Kidney (tissue), 14 donors: ENCODE measurements around the gene ZNF579. TPM values are rescaled to one million over a fixed set of nuclear protein-coding genes. Genes with fewer than 3 reads are reported as not detected.

Source experiments
- DNase-seq, 5 donors: peaks; one replicate each; pipeline ENCODE4 v3.0.0-alpha.2; 2013 to 2020
- FAIRE-seq: peaks from 2 replicates; lab custom pipeline; 2012; peaks lifted over from hg19 to GRCh38; lab: Jason Lieb, UNC
- H3K27ac ChIP-seq, 2 donors: one replicate each; pipeline ENCODE4 v1.7.0; 2013; ENCODE audit warnings: low read depth in 2 of 2, low read length in 2 of 2, inconsistent platforms in 1 of 2
- H3K27me3 ChIP-seq: one replicate; pipeline ENCODE4 v1.7.1; 2013; ENCODE audit warnings: low read length, inconsistent platforms; ENCODE audit not compliant: control insufficient read depth, insufficient read depth
- H3K36me3 ChIP-seq, 3 donors: one replicate each; pipeline versions ENCODE4 v1.7.0 to v1.7.1; 2013; ENCODE audit warnings: low read length in 3 of 3, control low read depth in 1 of 3, inconsistent platforms in 1 of 3; ENCODE audit not compliant: insufficient read depth in 3 of 3, control insufficient read depth in 2 of 3
- H3K4me1 ChIP-seq, 3 donors: one replicate each; pipeline versions ENCODE4 v1.7.0 to v1.7.1; 2013; ENCODE audit warnings: low read length in 3 of 3, inconsistent platforms in 1 of 3, low read depth in 1 of 3; ENCODE audit not compliant: control insufficient read depth in 2 of 3, insufficient read depth in 2 of 3
- H3K4me3 ChIP-seq, 3 donors: one replicate each; pipeline versions ENCODE4 v1.7.0 to v1.8.1; 2013; ENCODE audit warnings: low read length in 3 of 3, control low read depth in 1 of 3, inconsistent platforms in 1 of 3
- H3K9ac ChIP-seq, 3 donors: one replicate each; pipeline versions ENCODE4 v1.7.0 to v1.7.1; 2013; ENCODE audit warnings: low read length in 3 of 3, control low read depth in 1 of 3, inconsistent platforms in 1 of 3
- H3K9me3 ChIP-seq, 3 donors: one replicate each; pipeline versions ENCODE4 v1.7.0 to v1.7.1; 2013; ENCODE audit warnings: low read length in 3 of 3, control low read depth in 1 of 3, inconsistent platforms in 1 of 3; ENCODE audit not compliant: control insufficient read depth in 2 of 3, insufficient read depth in 1 of 3
- CTCF ChIP-seq: IDR thresholded peaks from 3 replicates; pipeline ENCODE4 v1.5.1; 2012; ENCODE audit warnings: mild to moderate bottlenecking, moderate library complexity, borderline replicate concordance; ENCODE audit not compliant: insufficient read depth; ENCODE audit errors: extremely low read depth
- intact Hi-C: fragments of 100-400 bp; cut with DNase I; formaldehyde crosslinking; loops from one replicate; pipeline ENCODE4 v1.11.1; 2022
- polyA plus RNA-seq: library from polyadenylated mRNA; stranded (reverse); fragments of 350-450 nt; fragmentation: Illumina TruSeq; extraction: RNeasy Lipid Tissue Mini Kit (QIAGEN cat#74804); gene quantifications from one replicate; pipeline ENCODE4 v1.2.3, GENCODE V29; 2014; ENCODE audit warnings: low read depth, low replicate concordance; ENCODE audit not compliant: insufficient read depth
- total RNA-seq: library from RNA; stranded (reverse); fragmentation: NEBNext Ultra II Directional; extraction: Animal tissue kit (Norgen Biotek cat#: 25700); gene quantifications from one replicate; pipeline ENCODE4 v1.2.1, GENCODE V29; 2021
- donor health status: control.
- donor health status: control.
- donor health status: control.
- donor health status: control.
- donor health status: control.
- donor health status: DM: yes; HTN: yes; CAD: no.
- donor health status: Normal renal cell carcinoma (clear cell type).

Gene ZNF579
- total and polyA plus RNA-seq, 2 donors from 2014 or later = 10.9 to 16.6 TPM

DNA sequence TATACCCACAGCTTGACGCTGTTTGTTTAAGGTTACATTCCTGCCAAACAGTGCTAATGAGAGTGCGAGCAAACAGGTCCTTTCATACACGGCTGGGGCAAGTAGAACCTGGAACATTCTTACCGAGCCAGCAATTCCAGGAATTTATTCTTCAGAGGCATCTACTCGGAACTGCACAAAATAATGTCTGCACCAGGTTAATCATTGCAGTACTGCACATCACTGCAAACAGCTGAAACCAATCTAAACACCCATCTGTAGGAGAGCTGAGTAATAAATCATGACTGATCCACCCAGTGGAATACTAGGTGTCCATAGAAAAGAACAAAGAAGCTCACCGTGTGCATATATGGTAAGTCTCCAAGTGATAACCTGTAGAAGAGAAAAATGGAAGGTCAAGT, 1.2 kb upstream of the ZNF579 start:
- no peak for TF ChIP-seq CTCF
- peak overlapping the region in 2 of 3 donors; percentile 27 to 46 for H3K9ac ChIP-seq
- no peaks in the 10 kb centered on the region for H3K27me3 ChIP-seq
- peak overlapping the region; percentile 64 to 83 for H3K27ac ChIP-seq
- H3K9me3 ChIP-seq = no peaks in the 10 kb centered on the region
- peaks cover 0 to 5% (median 0%) of the 10 kb centered on the region in 3 donors for H3K36me3 ChIP-seq
- H3K4me3 ChIP-seq = peak overlapping the region; percentile 31 to 75 (median 34)
- intact Hi-C loops = no loop called here
- DNase-seq (peak in 3 of 5 donors; percentile 61 to 87 (median 83)), FAIRE-seq (peak; percentile 19)
- peaks cover 3 to 19% (median 9%) of the 10 kb centered on the region in 3 donors for H3K4me1 ChIP-seq

DNA sequence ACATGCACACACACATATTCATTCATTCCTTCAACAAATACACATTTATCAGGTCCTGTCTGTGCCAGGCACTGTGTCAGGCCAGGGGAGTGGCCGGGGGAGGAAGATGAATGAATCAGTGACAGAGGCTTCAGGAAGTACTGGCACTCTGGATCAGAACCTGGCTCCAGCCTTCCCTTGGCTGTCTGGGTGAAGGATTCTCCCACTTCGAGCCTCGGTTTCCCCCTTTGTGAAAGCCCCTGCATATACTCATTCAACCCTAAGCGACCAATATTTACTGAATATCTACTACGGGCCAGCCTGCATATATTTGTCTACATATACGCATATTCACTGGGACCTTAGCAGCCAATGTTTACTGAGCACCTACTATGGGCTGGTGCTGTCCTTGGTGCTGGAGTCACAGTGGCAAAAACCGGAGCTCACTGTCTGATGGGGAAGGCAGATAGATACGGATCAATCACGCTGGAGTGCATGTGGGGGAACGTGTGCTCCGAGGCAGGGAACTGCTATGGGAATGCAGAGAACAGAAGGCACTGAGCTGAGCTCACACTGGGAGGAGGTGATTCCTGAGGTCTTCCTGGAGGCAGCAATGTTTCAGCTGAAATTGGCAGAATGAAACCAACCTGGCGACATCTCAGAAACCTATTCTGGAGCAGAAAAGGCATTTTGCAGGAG, 636 bp upstream of the ZNF579 start:
- FAIRE-seq (no peak), DNase-seq (no peak)
- Histone ChIP-seq H3K27ac (peak overlapping the region; percentile 64 to 66), H3K27me3 (no peaks in the 10 kb centered on the region), H3K9me3 (no peaks in the 10 kb centered on the region), H3K4me3 (peak overlapping the region; percentile 30 to 87 (median 75)), H3K9ac (peak overlapping the region; percentile 43 to 77 (median 46)), H3K4me1 (peaks cover 3 to 16% (median 6%) of the 10 kb centered on the region in 3 donors), H3K36me3 (peaks cover 0 to 8% (median 0%) of the 10 kb centered on the region in 3 donors)
- intact Hi-C loops = no loop called here
- TF ChIP-seq CTCF = no peak

DNA sequence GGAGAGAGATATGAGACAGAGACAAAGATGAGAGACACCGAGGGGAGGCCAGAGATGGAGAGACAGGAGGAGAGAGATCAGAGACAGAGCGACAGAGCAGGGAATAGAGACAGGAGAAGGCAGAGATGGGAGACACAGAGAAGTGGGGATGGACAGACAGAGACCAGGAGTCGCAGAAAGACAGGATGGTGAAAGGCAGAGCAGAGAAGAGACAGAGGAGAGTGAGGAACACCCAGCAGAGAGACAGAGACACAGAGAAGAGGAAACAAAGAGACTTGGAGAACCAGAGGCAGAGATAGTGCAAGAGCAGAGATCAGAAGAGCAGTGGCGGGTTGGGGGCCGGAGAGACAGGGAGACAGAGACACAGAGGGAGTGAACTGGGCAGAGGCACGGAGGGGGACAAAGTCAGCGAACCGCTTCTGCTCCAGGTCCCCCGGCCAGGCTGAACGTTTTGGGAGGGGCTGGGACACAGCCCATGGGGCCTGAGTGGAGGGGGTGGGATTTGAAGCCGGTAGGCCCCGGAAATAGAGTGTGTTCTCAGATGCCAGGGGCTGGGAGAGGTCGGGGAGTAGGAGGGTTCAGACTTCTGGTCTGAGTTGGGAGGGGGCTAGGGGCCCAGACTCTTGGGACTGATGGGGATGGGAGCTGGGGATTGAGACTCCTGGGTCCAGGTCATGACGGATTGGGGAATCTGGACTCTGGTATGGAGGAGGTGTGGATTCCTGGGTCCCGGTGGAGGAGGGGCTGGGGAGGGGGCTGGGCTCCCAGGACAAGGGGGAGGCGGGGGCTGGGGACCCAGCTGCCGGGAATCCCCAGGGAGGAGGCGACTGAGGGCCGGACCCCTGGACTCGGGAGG, 654 bp downstream of the ZNF579 start:
- intact Hi-C loops = no loop called here
- Histone ChIP-seq H3K9ac (peak overlapping the region; percentile 50 to 79 (median 77)), H3K4me1 (peaks cover 3 to 11% (median 6%) of the 10 kb centered on the region in 3 donors), H3K27me3 (no peaks in the 10 kb centered on the region), H3K36me3 (peaks cover 0 to 8% (median 0%) of the 10 kb centered on the region in 3 donors), H3K4me3 (peak overlapping the region; percentile 30 to 87 (median 75)), H3K9me3 (no peaks in the 10 kb centered on the region), H3K27ac (peak overlapping the region; percentile 66 to 94)
- DNase-seq (peak in 3 of 5 donors; percentile 66 to 80 (median 74)), FAIRE-seq (no peak)
- TF ChIP-seq CTCF = no peak
